Measurements from ENCODE around the gene SCARF2. TPM values are rescaled to one million over a fixed set of nuclear protein-coding genes. Genes with fewer than 3 reads are reported as not detected.

SCARF2 gene
- total RNA-seq, 2 experiments from 2014 or later = 0.54 to 1.1 TPM

GRCh38 chr22:20469110-20469868 is 31.7 kb upstream of the SCARF2 start:
- peaks cover 19% of the 10 kb centered on the region for H3K4me1 Mint-ChIP-seq
- no peak for DNase-seq
- CTCF ChIA-PET = no interaction called here
- no peak overlapping the region for H3K4me3 Mint-ChIP-seq
- no peak for ATAC-seq
- peak overlapping the region; percentile 30 for H3K27ac Mint-ChIP-seq
- H3K9me3 Mint-ChIP-seq (ENCODE audit: low read depth) = no peaks in the 10 kb centered on the region
- H3K36me3 Mint-ChIP-seq = peaks cover 15% of the 10 kb centered on the region
- H3K27me3 Mint-ChIP-seq = no peaks in the 10 kb centered on the region

DNA sequence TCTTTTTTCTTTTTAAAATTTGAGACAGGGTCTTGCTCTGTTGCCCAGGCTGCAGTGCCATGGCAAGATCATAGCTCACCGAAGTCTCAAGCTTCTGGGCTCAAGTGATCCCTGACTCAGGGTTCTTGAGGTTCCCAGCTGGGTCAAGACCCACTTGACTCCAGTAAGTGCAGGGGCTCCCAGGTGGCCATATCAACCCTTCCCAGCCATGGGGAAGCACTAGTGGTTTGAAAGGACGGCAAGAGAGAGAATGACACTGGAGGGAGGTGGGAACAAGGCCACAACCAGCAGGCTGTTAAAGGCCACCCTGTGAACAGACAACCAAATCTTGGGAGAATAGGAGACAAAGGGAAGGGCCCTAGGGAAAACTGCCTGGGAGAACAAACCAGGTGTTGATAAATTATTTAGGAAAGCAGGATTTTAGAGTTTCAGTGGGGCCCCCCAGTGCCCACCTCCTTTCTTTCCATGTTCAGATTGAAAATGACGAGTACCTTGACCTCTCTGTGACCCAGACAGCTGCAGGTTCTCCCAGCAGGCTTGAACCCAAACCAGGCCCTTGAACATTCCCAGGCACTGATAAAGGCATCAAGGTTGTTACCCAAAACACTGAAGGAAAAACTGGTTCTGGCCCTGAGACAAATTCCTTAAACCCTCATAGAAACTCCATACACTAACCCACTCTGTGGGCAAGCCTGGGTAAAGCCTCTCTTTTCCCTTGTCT is 29.2 kb upstream of the SCARF2 start:
- peaks cover 26% of the 10 kb centered on the region for H3K36me3 Mint-ChIP-seq
- ATAC-seq = no peak
- no peaks in the 10 kb centered on the region for H3K9me3 Mint-ChIP-seq (ENCODE audit: low read depth)
- peaks cover 38% of the 10 kb centered on the region for H3K4me1 Mint-ChIP-seq
- no peak for DNase-seq
- no peaks in the 10 kb centered on the region for H3K27me3 Mint-ChIP-seq
- H3K4me3 Mint-ChIP-seq = no peak overlapping the region
- CTCF ChIA-PET = no interaction called here
- H3K27ac Mint-ChIP-seq = no peak overlapping the region

- Mint-ChIP-seq H3K9me3 (ENCODE audit: low read depth) (no peaks in the 10 kb centered on the region), H3K36me3 (peaks cover 27% of the 10 kb centered on the region), H3K27me3 (no peaks in the 10 kb centered on the region), H3K4me3 (no peak overlapping the region), H3K4me1 (peaks cover 38% of the 10 kb centered on the region), H3K27ac (peak overlapping the region; percentile 95)
- DNase-seq (no peak), ATAC-seq (no peak)
- CTCF ChIA-PET = no interaction called here
These were observed 28.1 kb upstream of the SCARF2 start for GRCh38 chr22:20465759-20466077.

GRCh38 chr22:20464912-20465758 is 27.5 kb upstream of the SCARF2 start:
- Mint-ChIP-seq H3K27me3 (no peaks in the 10 kb centered on the region), H3K27ac (peak overlapping the region; percentile 95), H3K9me3 (ENCODE audit: low read depth) (no peaks in the 10 kb centered on the region), H3K36me3 (peaks cover 24% of the 10 kb centered on the region), H3K4me1 (peaks cover 38% of the 10 kb centered on the region), H3K4me3 (no peak overlapping the region)
- ATAC-seq (no peak), DNase-seq (no peak)
- CTCF ChIA-PET = interaction anchor here (1.0 to 2.5 kb wide), 8 partner anchors 9 to 308 kb away, joined by 3 to 23 read pairs (median 4); no protein-coding TSS in a partner anchor

DNA sequence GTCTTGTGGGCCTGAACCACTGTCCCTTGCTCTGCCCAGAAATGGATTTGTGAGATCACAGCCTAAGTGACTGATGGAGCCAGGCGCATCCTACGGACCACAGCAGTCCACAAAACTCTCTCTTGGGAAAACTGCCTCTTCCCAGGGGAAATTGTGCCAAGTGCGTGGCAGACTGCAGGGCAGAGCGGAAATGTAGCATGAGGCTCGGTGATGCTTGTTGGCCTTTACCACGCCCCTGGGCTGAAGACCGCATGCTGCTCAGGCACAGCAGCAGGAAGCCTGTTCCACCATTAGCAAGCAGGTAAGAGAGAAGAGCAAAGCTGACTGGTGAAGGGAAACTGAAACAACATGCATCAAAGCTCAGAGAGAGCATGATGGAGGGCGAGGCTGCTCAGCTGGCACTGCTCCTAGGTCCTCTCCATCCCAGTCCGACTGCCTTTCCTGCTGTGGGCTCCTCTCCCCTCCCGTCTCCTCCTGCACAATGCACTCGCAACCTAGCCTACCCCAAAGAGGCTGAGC is 26.5 kb upstream of the SCARF2 start:
- ATAC-seq (peak; percentile 90), DNase-seq (peak; percentile 85)
- CTCF ChIA-PET = interaction anchor here (1.0 to 2.5 kb wide), 16 partner anchors 8 to 307 kb away, joined by 3 to 23 read pairs (median 4); partner anchors contain the start of gene MED15
- peak overlapping the region; percentile 48 for H3K4me3 Mint-ChIP-seq
- peaks cover 22% of the 10 kb centered on the region for H3K36me3 Mint-ChIP-seq
- no peaks in the 10 kb centered on the region for H3K9me3 Mint-ChIP-seq (ENCODE audit: low read depth)
- peaks cover 36% of the 10 kb centered on the region for H3K4me1 Mint-ChIP-seq
- peak overlapping the region; percentile 95 for H3K27ac Mint-ChIP-seq
- H3K27me3 Mint-ChIP-seq = no peaks in the 10 kb centered on the region

DNA sequence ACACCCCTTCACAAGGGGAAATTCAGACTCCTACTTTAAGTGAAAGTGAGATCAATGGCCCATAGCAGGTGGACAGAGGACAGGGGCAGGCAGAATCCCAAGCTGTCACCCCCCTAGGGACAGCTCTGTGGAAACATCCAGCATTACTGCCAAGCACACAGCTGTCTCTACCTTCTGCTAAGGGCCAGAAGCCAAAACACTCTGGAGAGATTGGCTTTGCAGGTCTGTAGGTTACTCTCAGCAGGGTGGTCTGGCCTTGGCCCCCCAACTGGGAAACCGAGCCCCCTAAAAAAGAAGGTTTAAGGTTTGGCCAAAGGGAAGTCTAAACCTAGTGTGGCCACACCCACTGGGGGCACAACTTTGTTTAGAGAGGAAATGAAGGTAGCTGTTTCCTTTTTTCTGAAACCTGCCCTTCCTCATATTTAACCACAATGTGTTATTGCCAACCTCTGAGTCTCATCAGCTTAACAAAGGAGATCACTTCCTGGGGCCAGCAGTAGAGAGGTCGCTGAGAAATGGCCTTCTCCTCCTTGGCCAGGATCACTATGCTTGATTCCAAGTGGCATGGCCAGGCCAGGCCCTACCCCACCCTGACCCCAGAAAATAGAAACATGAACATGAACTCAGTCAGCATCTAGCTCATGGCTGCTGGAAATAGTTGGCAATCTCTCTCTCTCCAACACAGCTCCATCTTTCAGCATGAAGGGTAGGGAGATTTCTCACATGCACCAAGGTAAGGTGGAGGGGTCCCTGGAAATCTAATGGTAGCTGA is 25.9 kb upstream of the SCARF2 start:
- H3K36me3 Mint-ChIP-seq = peaks cover 18% of the 10 kb centered on the region
- H3K9me3 Mint-ChIP-seq (ENCODE audit: low read depth) = no peaks in the 10 kb centered on the region
- DNase-seq (peak; percentile 68), ATAC-seq (peak; percentile 64)
- no peaks in the 10 kb centered on the region for H3K27me3 Mint-ChIP-seq
- CTCF ChIA-PET = interaction anchor here (0.8 to 2.5 kb wide), 17 partner anchors 8 to 306 kb away, joined by 3 to 23 read pairs (median 3); partner anchors contain the start of gene MED15
- H3K4me1 Mint-ChIP-seq = peaks cover 35% of the 10 kb centered on the region
- peak overlapping the region; percentile 48 for H3K4me3 Mint-ChIP-seq
- peak overlapping the region; percentile 95 for H3K27ac Mint-ChIP-seq

DNA sequence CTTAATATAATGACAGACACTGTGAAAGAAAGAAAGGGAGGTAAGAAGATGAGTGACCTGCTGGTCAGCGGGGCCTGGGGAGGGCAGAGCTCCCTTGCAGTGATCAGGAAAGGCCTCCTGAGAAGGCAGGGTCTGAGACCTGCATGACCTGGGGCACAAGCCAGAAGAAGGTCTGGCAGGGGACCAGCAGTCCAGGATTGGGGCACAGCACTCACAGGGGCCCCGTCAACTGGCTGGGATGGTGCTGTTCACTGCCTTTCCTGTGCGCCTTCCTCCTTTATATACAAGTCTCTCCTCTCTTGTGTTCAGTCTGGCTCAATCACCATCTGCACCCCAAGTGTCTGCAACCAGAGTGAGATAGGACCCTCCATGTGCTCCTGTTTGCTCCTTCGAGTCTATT is 22.2 kb upstream of the SCARF2 start:
- H3K4me3 Mint-ChIP-seq = no peak overlapping the region
- peaks cover 23% of the 10 kb centered on the region for H3K36me3 Mint-ChIP-seq
- H3K9me3 Mint-ChIP-seq (ENCODE audit: low read depth) = no peaks in the 10 kb centered on the region
- CTCF ChIA-PET = interaction anchor here (1.4 kb wide), 2 partner anchors 39 to 42 kb away, joined by 3 to 5 read pairs; no protein-coding TSS in a partner anchor
- peaks cover 35% of the 10 kb centered on the region for H3K4me1 Mint-ChIP-seq
- H3K27me3 Mint-ChIP-seq = no peaks in the 10 kb centered on the region
- H3K27ac Mint-ChIP-seq = peak overlapping the region; percentile 30
- ATAC-seq (no peak), DNase-seq (no peak)

- Mint-ChIP-seq H3K36me3 (peaks cover 18% of the 10 kb centered on the region), H3K27me3 (no peaks in the 10 kb centered on the region), H3K27ac (no peak overlapping the region), H3K9me3 (ENCODE audit: low read depth) (no peaks in the 10 kb centered on the region), H3K4me1 (peaks cover 28% of the 10 kb centered on the region), H3K4me3 (no peak overlapping the region)
- CTCF ChIA-PET = interaction anchor here (1.0 to 1.4 kb wide), 2 partner anchors 40 to 41 kb away, joined by 3 to 5 read pairs; no protein-coding TSS in a partner anchor
- DNase-seq (no peak), ATAC-seq (no peak)
These were observed 21.5 kb upstream of the SCARF2 start for GRCh38 chr22:20459152-20459542.

GRCh38 chr22:20458530-20459151 is 21.0 kb upstream of the SCARF2 start:
- no peak overlapping the region for H3K4me3 Mint-ChIP-seq
- no peaks in the 10 kb centered on the region for H3K9me3 Mint-ChIP-seq (ENCODE audit: low read depth)
- H3K27ac Mint-ChIP-seq = no peak overlapping the region
- H3K27me3 Mint-ChIP-seq = no peaks in the 10 kb centered on the region
- CTCF ChIA-PET = interaction anchor here (1.0 to 1.4 kb wide), 2 partner anchors 41 kb away, joined by 3 to 5 read pairs; no protein-coding TSS in a partner anchor
- peaks cover 23% of the 10 kb centered on the region for H3K4me1 Mint-ChIP-seq
- no peak for DNase-seq
- H3K36me3 Mint-ChIP-seq = peaks cover 13% of the 10 kb centered on the region
- ATAC-seq = no peak

DNA sequence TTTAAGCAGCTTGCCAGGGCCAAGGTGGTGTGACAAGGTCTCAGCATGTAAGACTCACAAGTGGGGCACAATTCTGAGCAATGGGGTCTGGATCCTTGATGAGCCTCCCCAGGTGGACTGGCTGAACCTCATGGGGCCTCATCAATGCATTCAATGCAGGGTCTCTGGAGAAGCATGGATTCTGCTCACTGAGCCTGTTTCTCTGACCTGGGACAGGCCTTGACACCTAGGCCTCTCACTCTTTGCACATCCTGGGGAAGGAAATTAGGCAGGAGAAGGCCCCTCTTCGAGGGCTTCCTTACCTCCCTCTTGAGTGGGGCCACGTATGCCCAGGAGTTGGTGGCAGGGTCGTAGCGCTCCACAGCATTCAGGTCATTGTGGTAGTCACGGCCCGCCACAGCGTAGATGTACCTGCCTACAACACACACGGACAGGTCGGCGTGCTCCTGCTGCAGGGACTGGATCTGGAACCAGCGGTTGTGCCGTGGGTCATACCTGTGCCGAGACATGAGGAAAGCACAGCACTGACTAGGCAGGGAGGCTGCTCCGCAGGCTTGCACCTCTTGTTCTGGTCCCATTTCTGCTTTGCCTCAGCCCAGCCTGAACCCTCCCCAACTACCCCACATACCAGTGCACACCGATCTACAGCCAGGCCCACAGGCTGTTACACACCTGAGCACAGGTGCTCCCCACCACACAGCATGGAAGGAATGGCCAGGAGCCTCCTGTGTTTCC is 20.0 kb upstream of the SCARF2 start:
- ATAC-seq = no peak
- peaks cover 12% of the 10 kb centered on the region for H3K36me3 Mint-ChIP-seq
- H3K27me3 Mint-ChIP-seq = no peaks in the 10 kb centered on the region
- H3K4me1 Mint-ChIP-seq = peaks cover 13% of the 10 kb centered on the region
- H3K4me3 Mint-ChIP-seq = no peak overlapping the region
- no peaks in the 10 kb centered on the region for H3K9me3 Mint-ChIP-seq (ENCODE audit: low read depth)
- CTCF ChIA-PET = interaction anchor here (1.7 to 5.4 kb wide), 3 partner anchors 19 to 39 kb away, joined by 8 to 84 read pairs (median 25); no protein-coding TSS in a partner anchor
- no peak overlapping the region for H3K27ac Mint-ChIP-seq
- DNase-seq = no peak

DNA sequence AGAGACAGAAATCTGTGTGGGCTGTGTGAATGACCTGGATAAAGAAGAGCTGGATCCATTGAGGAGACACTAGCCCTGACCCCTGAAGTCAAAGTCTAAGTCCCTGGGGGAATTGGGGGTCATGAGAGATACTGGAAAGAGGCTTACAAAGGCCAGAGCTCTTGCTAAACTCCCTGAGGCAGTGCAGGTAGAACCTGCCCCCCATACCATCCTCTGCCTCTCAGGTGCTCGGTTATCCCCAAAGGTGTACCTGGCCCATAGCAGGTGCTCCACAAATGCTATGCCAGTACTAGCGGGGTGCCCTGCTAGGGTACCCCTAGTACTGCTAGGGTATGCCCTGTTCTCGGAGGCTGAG is 19.1 kb upstream of the SCARF2 start:
- Mint-ChIP-seq H3K9me3 (ENCODE audit: low read depth) (no peaks in the 10 kb centered on the region), H3K36me3 (peaks cover 9% of the 10 kb centered on the region), H3K4me1 (peaks cover 10% of the 10 kb centered on the region), H3K27me3 (no peaks in the 10 kb centered on the region), H3K4me3 (no peak overlapping the region), H3K27ac (no peak overlapping the region)
- DNase-seq (no peak), ATAC-seq (peak; percentile 21)
- CTCF ChIA-PET = interaction anchor here (0.6 to 5.4 kb wide), 21 partner anchors 8 to 300 kb away, joined by 3 to 84 read pairs (median 4); partner anchors contain the start of gene DGCR6L

Measured in activated CD8-positive, alpha-beta memory T cell treated with anti-CD3 and anti-CD28 coated beads, Interleukin-2, amount 10 ng/mL, durations not matched to agents 7 days and 5 days (primary cell).